VCaP (cell line): ENCODE measurements around the gene DACH2.

Experiments used
- H3K27ac ChIP-seq: fragments of 450-650 bp; 2 replicates; pipeline ENCODE4 v1.5.1; 2017
- CTCF ChIP-seq: fragments of 450-650 bp; conservative IDR thresholded peaks from 2 replicates; pipeline ENCODE4 v1.5.1; 2017; ENCODE audit warnings: mild to moderate bottlenecking, moderate library complexity

DACH2 gene

GRCh38 chrX:86192827-86193226, 44.6 kb downstream of the DACH2 start:
- TF ChIP-seq CTCF = peak; percentile 44
- H3K27ac ChIP-seq = no peak overlapping the region

GRCh38 chrX:86194758-86195157, 46.5 kb downstream of the DACH2 start:
- no peak for TF ChIP-seq CTCF
- no peak overlapping the region for H3K27ac ChIP-seq

- TF ChIP-seq CTCF = no peak
- no peak overlapping the region for H3K27ac ChIP-seq
These were observed 47.1 kb downstream of the DACH2 start for GRCh38 chrX:86195343-86195742.

GRCh38 chrX:86197815-86198214, 49.6 kb downstream of the DACH2 start:
- TF ChIP-seq CTCF = no peak
- no peak overlapping the region for H3K27ac ChIP-seq

GRCh38 chrX:86210772-86211171, 62.5 kb downstream of the DACH2 start:
- H3K27ac ChIP-seq = no peak overlapping the region

GRCh38 chrX:86215260-86215659, 67.0 kb downstream of the DACH2 start:
- no peak overlapping the region for H3K27ac ChIP-seq
- TF ChIP-seq CTCF = no peak

More at GRCh38 chrX:86210772-86211171, 62.5 kb downstream of the DACH2 start:
- TF ChIP-seq CTCF = no peak

- TF ChIP-seq CTCF = no peak
These were observed 89.2 kb downstream of the DACH2 start for GRCh38 chrX:86237482-86237881.

GRCh38 chrX:86241547-86241946, 93.3 kb downstream of the DACH2 start:
- H3K27ac ChIP-seq = no peak overlapping the region
- no peak for TF ChIP-seq CTCF

More at GRCh38 chrX:86237482-86237881, 89.2 kb downstream of the DACH2 start:
- H3K27ac ChIP-seq = no peak overlapping the region
